HepG2 (cell line): ENCODE measurements around the gene DLST. TPM values are rescaled to one million over a fixed set of nuclear protein-coding genes. Genes with fewer than 3 reads are reported as not detected.

ENCODE experiments used
- ATAC-seq: fragments of 200-7000 bp; cut with Tn5 transposase; 3 replicates; pipeline ENCODE4 v1.9.1; 2020; ENCODE audit warnings: mild to moderate bottlenecking, moderate library complexity
- BruUV-seq: library from RNA; stranded (reverse); fragments of 400-500 nt; replicated peaks from 2 replicates; lab custom pipeline; 2021; lab: Mats Ljungman, UMichigan
- CTCF ChIA-PET: fragments of 300-600 bp; formaldehyde crosslinking; extraction: SDS; loops from one replicate; lab custom pipeline; 2021; ENCODE audit warnings: low total read pairs, inconsistent platforms, low intra/inter-chr PET ratio; lab: Yijun Ruan, JAX
- POLR2A ChIA-PET: fragments of 350-600 bp; sonication (Branson Sonifier 250); formaldehyde crosslinking; loops from one replicate; lab custom pipeline; 2020; ENCODE audit warnings: antibody characterized with exemption, inconsistent platforms; lab: Yijun Ruan, JAX
- DNase-seq: peaks from one replicate; pipeline ENCODE4 v3.0.0-alpha.2; 2015; ENCODE audit warnings: low spot score
- FAIRE-seq: peaks from 3 replicates; lab custom pipeline; 2011; peaks lifted over from hg19 to GRCh38; lab: Jason Lieb, UNC
- H2AFZ ChIP-seq: one replicate; pipeline ENCODE4 v1.6.1; 2011; ENCODE audit warnings: low read length, inconsistent platforms
- H3K27ac ChIP-seq: fragments of 300-600 bp; 3 replicates; pipeline ENCODE4 v1.8.0; 2011; ENCODE audit warnings: mixed run types, mild to moderate bottlenecking, mixed read lengths, low read length, inconsistent platforms; ENCODE audit not compliant: insufficient read depth; ENCODE audit errors: extremely low read length
- H3K27me3 ChIP-seq, 2 experiments: fragments of 200-600 bp in 1 of 2; 2 replicates in 1 of 2; 3 replicates in 1 of 2; pipeline versions ENCODE4 v1.6.0 to v1.8.0; 2011; ENCODE audit warnings: low read length in 2 of 2, mild to moderate bottlenecking in 2 of 2, moderate library complexity in 2 of 2, inconsistent platforms in 1 of 2; ENCODE audit not compliant: insufficient read depth in 2 of 2, control insufficient read depth in 1 of 2
- H3K36me3 ChIP-seq, 2 experiments: fragments of 200-600 bp in 1 of 2; replicated peaks in 1 of 2; 2 replicates in 1 of 2; 3 replicates in 1 of 2; pipeline versions ENCODE4 v1.5.1 to v1.8.0; 2011; ENCODE audit warnings: low read length in 2 of 2, inconsistent platforms in 1 of 2; ENCODE audit not compliant: insufficient read depth in 2 of 2, control insufficient read depth in 1 of 2
- H3K4me1 ChIP-seq: 2 replicates; pipeline ENCODE4 v1.5.1; 2012; ENCODE audit warnings: low read length, inconsistent platforms; ENCODE audit not compliant: insufficient read depth
- H3K4me2 ChIP-seq: 2 replicates; pipeline ENCODE4 v1.6.0; 2011; ENCODE audit warnings: low read depth, low read length, inconsistent platforms
- H3K4me3 ChIP-seq, 3 experiments: fragments of 200-600 bp in 1 of 3; sonication (generic), shearing (Covaris generic) in 1 of 3; replicated peaks in 1 of 3; 2 replicates each; pipeline ENCODE4 v1.5.1; 2011 to 2016; ENCODE audit warnings: low read length in 3 of 3, inconsistent platforms in 2 of 3, low read depth in 2 of 3, mild to moderate bottlenecking in 2 of 3, control low read depth in 1 of 3, mixed read lengths in 1 of 3; ENCODE audit not compliant: insufficient read depth in 1 of 3
- H3K79me2 ChIP-seq: one replicate; pipeline ENCODE4 v1.6.1; 2011; ENCODE audit warnings: low read length, inconsistent platforms; ENCODE audit not compliant: insufficient read depth
- H3K9ac ChIP-seq: 2 replicates; pipeline ENCODE4 v1.6.0; 2011; ENCODE audit warnings: mild to moderate bottlenecking, low read depth, low read length, inconsistent platforms; ENCODE audit not compliant: insufficient read depth
- H3K9me3 ChIP-seq: 2 replicates; pipeline ENCODE4 v1.5.1; 2012; ENCODE audit warnings: mild to moderate bottlenecking, low read length
- H4K20me1 ChIP-seq: 2 replicates; pipeline ENCODE4 v1.6.0; 2011; ENCODE audit warnings: inconsistent platforms, mild to moderate bottlenecking, low read length, moderate library complexity; ENCODE audit not compliant: insufficient read depth
- AGO2 ChIP-seq: fragments of 200-400 bp; formaldehyde crosslinking; optimal IDR thresholded peaks from 2 replicates; pipeline ENCODE3; 2017; ENCODE audit warnings: mild to moderate bottlenecking, low read depth, low read length, moderate library complexity
- HNRNPL ChIP-seq: fragments of 200-400 bp; formaldehyde crosslinking; IDR thresholded peaks from 2 replicates; pipeline ENCODE4 v1.6.1; 2017; ENCODE audit warnings: mild to moderate bottlenecking, low read depth, low read length
- LCORL ChIP-seq, 2 experiments: fragments of 450-650 bp in 1 of 2; sonication (generic) in 1 of 2; formaldehyde crosslinking in 1 of 2; IDR thresholded peaks; 2 replicates each; pipeline versions ENCODE4 v1.5.0 to v1.6.1; 2017 to 2020; ENCODE audit warnings: antibody characterized with exemption in 1 of 2, missing genetic modification reagents in 1 of 2
- MXD1 ChIP-seq: sonication (generic); formaldehyde crosslinking; IDR thresholded peaks from 2 replicates; pipeline ENCODE4 v1.4.0; 2020; ENCODE audit warnings: mild to moderate bottlenecking, missing genetic modification reagents
- ZBTB4 ChIP-seq: sonication (generic); formaldehyde crosslinking; IDR thresholded peaks from 2 replicates; pipeline ENCODE4 v1.4.0; 2020; ENCODE audit warnings: missing genetic modification reagents, mild to moderate bottlenecking, borderline replicate concordance
- ZFY ChIP-seq: sonication (generic); formaldehyde crosslinking; IDR thresholded peaks from 2 replicates; pipeline ENCODE4 v1.4.0; 2020; ENCODE audit warnings: missing genetic modification reagents
- ZMYM4 ChIP-seq: sonication (generic); formaldehyde crosslinking; IDR thresholded peaks from 2 replicates; pipeline ENCODE4 v1.8.1; 2023; ENCODE audit warnings: mild to moderate bottlenecking, missing genetic modification reagents
- ZNF317 ChIP-seq: sonication (generic); formaldehyde crosslinking; IDR thresholded peaks from 2 replicates; pipeline ENCODE4 v1.5.0; 2020; ENCODE audit warnings: mild to moderate bottlenecking, missing genetic modification reagents
- ZNF567 ChIP-seq: sonication (generic); formaldehyde crosslinking; IDR thresholded peaks from 2 replicates; pipeline ENCODE4 v1.8.1; 2023; ENCODE audit warnings: mild to moderate bottlenecking, missing genetic modification reagents, borderline replicate concordance
- ZNF766 ChIP-seq: sonication (generic); formaldehyde crosslinking; IDR thresholded peaks from 2 replicates; pipeline ENCODE4 v1.5.0; 2020; ENCODE audit warnings: missing genetic modification reagents, borderline replicate concordance
- ZNF788 ChIP-seq: sonication (generic); formaldehyde crosslinking; IDR thresholded peaks from 2 replicates; pipeline ENCODE4 v1.5.0; 2020; ENCODE audit warnings: mild to moderate bottlenecking, missing genetic modification reagents, borderline replicate concordance
- WGBS: methylation state at CpG from one replicate; pipeline ENCODE4 v1.1.6; 2017; ENCODE audit warnings: low lambda C conversion rate; 5-methylcytosine and 5-hydroxymethylcytosine counted together
- in situ Hi-C: cut with HindIII; loops from 2 replicates; pipeline ENCODE4 v1.10.0; 2017; ENCODE audit warnings: low pct_unique_long_range_greater_than_20kb; ENCODE audit not compliant: extremely low pct_ligation_motif_present
- intact Hi-C: fragments of 100-400 bp; cut with micrococcal nuclease; formaldehyde crosslinking; loops from one replicate; pipeline ENCODE4 v1.10.0; 2022; ENCODE audit not compliant: unreplicated experiment
- polyA plus RNA-seq, 8 experiments: library from polyadenylated mRNA; depleted of rRNA in 3 of 8; stranded (reverse) in 7 of 8; unstranded in 1 of 8; fragments of >200 nt; fragmentation: Illumina TruSeq in 4 of 8; extraction: Trizol in 4 of 8; gene quantifications; 2 replicates each; pipeline versions ENCODE4 v1.2.1 to v1.2.3, GENCODE V29; 2011 to 2016; ENCODE audit warnings: low read depth in 4 of 8, missing spikeins in 1 of 8, mixed read lengths in 1 of 8; ENCODE audit not compliant: insufficient read depth in 1 of 8
- total RNA-seq, 5 experiments: library from RNA; depleted of rRNA; stranded (reverse); fragments of >200 nt; fragmentation: Illumina TruSeq; extraction: Trizol; gene quantifications; 2 replicates each; pipeline ENCODE4 v1.2.3, GENCODE V29; 2016; ENCODE audit warnings: low read depth in 1 of 5

The DLST gene
- total and polyA plus RNA-seq, 2 of the 13 experiments (the other 11 are each of a cell fraction or from before 2014, with no cell fraction given) = 56.5 to 94.3 TPM

DNA sequence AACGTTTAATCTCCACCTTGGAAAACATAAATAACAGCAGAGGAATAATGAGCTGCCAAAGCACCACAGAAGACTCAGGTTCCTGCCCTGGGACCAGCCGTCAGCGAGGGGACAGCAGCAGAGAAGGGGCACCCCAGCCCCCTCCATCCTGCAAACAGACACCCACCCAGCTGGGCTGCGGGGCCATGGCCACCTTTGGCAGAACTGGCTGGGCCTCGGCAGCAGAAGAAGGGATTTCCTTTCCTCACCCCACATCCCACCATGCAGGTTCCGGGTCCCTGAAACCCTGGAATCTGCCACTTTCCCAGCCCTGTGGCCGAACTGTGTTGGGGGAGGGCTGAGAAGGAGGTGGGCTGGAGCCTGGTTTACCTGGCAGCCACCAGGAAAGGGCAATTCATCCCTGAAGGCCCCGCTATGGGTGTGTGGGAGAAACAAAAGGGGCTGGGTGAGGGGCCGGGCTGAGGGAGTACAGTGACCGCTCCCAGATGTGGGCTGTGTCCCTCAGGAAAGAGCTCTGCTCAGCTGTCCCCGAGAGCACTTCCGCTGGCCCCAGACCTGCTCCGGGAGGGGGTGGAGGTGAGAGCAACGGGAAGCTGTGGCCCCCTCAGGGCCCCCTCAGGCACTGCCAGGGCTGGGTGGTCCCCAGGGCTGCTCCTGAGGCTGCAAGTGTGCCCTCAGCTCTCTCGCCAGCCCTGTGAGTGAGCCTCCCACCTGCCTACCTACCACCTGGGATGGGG is 69.9 kb downstream of the DLST start (continued):
- TF ChIP-seq ZBTB4 (CRISPR knock-in tag) (0 out of 2 replicates have a peak, but pooled peaks have one; percentile 21), MXD1 (CRISPR knock-in tag) (peak; percentile 54; the same call in 1 of the 2 replicates)

DNA sequence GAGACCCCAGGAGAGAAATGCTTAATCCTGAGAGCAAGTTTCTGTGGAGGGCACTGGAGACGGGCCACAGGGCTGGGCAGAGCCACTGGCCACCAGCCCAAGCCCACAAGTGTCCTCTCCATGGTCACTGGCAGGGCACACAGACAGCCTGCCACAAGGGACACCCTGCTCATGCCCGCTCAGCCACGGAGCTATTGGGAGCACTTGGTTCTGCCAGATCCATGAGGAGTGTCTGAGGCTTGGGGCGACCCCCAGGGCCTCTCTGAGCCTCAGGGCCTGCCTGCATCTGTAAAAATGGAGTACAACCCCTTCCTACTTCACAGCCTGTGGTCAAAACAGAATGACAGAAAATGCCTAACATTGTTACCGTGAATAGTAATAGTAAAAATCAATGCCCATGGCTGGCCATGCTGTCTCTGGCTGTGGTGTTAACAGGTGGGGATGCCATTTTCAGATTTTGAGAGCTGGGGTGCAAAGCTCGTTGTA is 70.5 kb downstream of the DLST start:
- WGBS = 84% methylated on average over 3 of the region's 6 CpGs
- peak overlapping the region; percentile 42 to 70 (median 53); a peak in 5 of 6 replicates for H3K4me3 ChIP-seq
- H3K79me2 ChIP-seq = peaks cover 15% of the 10 kb centered on the region
- H3K27me3 ChIP-seq = no peaks in the 10 kb centered on the region
- peaks cover 61% of the 10 kb centered on the region for H3K4me1 ChIP-seq
- no peak for ATAC-seq
- H4K20me1 ChIP-seq = no peaks in the 10 kb centered on the region
- in situ Hi-C loops (loop anchor here (5.0 kb wide), 1 partner anchor 50 kb away; the partner anchor contains the start of gene EIF2B2), intact Hi-C loops (no loop called here)
- ChIA-PET POLR2A (interaction anchor here (0.8 to 2.6 kb wide), 17 partner anchors 8 to 118 kb away, joined by 3 to 16 read pairs (median 4); partner anchors contain the start of genes ACYP1, DLST, EIF2B2 and RPS6KL1), CTCF (no interaction called here)
- H3K36me3 ChIP-seq = peaks cover 5 to 17% of the 10 kb centered on the region in 2 experiments; a peak in 4 of 5 replicates
- no peaks in the 10 kb centered on the region for H3K9me3 ChIP-seq
- H3K4me2 ChIP-seq = peak overlapping the region; percentile 92
- peak overlapping the region; percentile 97 for H3K27ac ChIP-seq
- no TSS peak for BruUV-seq
- peak overlapping the region; percentile 78 for H3K9ac ChIP-seq
- FAIRE-seq = no peak
- no peak for DNase-seq
- H2AFZ ChIP-seq = no peak overlapping the region
- TF ChIP-seq ZFY (CRISPR knock-in tag) (peak; percentile 21; the same call in 1 of the 2 replicates), LCORL (IDR thresholded peaks at IDR 0.05) (no peak), LCORL (CRISPR knock-in tag; IDR thresholded peaks at IDR 0.05) (peak; percentile 16; the same call in 1 of the 2 replicates), HNRNPL (peak; percentile 9; the same call in 1 of the 2 replicates), ZMYM4 (CRISPR knock-in tag) (no peak), ZNF317 (CRISPR knock-in tag) (peak; percentile 49; the same call in 1 of the 2 replicates), MXD1 (CRISPR knock-in tag) (peak; percentile 27; the same call in 1 of the 2 replicates), ZNF766 (no peak), ZBTB4 (CRISPR knock-in tag) (peak; percentile 5; the same call in 1 of the 2 replicates), ZNF567 (CRISPR knock-in tag) (0 out of 2 replicates have a peak, but pooled peaks have one; percentile 24), AGO2 (peak; percentile 3), ZNF788 (CRISPR knock-in tag) (0 out of 2 replicates have a peak, but pooled peaks have one; percentile 9)
